ENCODE results near the gene ZNF516.

Gene ZNF516

DNA sequence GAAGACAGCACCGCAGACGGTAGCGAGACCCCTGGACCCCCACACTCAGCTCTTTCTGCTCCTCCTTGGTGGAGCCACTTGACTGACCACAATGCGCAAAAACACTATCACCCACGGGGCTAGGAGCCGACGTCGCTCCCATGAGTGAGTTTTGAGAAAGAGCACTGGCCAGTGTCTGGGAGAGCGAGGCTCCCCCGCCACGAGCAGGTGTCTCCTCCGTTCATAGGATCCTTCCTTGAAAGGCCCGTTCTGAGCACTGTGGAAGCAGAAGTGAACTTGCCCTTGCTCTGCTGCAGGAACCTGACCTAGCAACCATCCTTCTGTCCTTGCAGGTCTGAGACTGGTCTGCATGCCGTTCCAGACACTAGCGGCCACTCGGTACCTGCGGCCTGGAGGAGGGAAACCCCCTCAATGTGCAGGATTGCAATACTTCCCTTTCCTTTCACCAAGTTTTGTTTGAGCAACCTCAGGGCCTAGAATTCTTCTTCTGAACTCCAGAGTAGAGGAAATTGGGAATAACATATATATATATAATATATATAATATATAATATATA is 12.9 kb upstream of the ZNF516 start:
- DNase-seq = no peak

DNA sequence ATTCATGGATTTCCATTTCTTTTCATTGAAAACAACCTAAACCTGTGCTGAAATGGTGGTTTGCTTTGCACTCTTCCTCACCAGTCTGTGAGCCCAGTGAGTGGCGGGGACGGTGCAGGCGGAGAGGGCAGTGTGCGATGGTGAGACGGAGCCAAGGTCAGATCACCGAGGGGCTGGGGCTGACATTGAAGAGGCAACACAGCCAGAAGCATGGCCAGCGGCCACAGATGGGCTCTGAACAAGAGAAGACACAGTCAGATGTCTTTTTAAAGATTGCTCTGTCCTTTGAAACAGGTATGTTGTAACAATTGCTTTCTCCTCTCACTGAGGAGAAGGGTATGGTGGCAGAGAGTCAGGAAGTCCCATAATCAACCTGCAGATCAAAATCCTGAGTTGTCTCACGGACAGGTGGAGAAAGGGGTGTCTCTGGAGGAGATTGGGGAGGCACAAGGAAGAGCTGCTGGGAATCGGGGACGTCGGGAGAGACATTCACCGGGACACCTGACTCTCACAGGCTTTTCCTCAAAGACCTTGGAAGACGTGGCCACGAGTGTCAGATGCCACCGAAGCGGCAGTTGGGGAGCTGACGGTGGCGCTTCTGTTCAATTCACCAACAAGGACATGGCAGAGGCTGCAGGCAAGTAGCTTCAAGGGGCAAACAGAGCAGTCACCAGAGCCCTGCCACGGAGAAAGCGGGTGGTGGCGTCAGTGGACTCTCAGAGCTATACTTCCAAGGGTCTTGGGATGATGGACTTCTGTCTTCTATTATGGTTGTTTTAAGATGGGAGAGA is 12.1 kb upstream of the ZNF516 start:
- DNase-seq = no peak

DNA sequence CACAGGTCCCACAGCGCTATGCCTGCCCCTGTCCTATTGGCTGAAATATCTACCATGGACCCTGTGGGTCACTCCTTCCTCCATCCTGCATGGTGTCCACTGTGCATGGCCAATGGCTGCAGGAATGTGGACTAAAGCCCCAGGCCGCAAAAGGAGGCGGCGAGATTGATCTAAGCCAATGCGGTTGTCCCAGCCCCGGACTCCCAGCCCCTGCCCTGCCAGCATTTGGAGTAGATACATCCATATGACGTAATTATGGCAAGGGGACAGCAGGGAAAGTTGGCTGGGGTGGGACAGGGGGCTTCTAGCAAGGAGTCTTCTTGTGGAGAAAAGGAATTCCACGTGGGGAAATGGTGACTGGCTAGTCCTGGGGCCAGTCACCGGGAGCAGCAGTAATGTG is 11.4 kb upstream of the ZNF516 start:
- DNase-seq = no peak

DNA sequence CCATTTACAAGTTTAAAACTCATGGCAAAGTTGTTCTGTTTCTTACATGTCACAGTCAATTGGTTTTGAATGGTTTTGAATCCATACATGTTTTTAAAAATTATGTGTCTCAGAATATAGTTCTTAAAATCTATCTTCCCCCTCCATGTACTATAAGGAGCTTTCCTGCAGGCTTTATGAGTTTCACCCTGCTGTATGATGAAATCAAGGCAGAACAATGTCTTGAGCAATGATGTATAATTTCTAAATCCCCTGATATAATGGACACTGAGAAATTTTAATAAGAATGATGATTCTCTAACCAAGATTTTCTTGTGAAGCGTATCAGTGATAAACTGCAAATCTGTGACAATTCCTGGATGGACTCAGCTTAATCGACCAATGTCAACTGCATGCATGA is 10.6 kb upstream of the ZNF516 start:
- peak; percentile 59 to 69 for DNase-seq

DNA sequence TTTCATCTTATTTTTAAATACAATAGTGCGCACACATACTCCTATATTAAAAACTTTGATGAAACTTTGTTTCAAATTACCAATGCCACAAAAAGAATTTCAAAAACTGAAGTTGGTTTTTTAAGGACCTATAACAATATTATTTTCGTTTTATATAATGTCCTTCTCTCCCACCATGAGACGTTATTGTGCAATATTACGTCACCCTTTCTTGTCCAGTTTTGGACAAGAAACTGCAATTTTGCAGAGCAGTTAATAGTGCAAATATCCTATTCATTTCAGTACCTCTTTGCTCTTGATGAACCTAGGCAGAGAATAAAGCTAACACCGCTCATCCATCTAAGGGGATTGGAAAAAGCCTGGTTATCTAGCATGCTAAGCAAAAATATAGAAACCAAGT is 9.7 kb upstream of the ZNF516 start:
- DNase-seq = peak; percentile 30 to 32

DNA sequence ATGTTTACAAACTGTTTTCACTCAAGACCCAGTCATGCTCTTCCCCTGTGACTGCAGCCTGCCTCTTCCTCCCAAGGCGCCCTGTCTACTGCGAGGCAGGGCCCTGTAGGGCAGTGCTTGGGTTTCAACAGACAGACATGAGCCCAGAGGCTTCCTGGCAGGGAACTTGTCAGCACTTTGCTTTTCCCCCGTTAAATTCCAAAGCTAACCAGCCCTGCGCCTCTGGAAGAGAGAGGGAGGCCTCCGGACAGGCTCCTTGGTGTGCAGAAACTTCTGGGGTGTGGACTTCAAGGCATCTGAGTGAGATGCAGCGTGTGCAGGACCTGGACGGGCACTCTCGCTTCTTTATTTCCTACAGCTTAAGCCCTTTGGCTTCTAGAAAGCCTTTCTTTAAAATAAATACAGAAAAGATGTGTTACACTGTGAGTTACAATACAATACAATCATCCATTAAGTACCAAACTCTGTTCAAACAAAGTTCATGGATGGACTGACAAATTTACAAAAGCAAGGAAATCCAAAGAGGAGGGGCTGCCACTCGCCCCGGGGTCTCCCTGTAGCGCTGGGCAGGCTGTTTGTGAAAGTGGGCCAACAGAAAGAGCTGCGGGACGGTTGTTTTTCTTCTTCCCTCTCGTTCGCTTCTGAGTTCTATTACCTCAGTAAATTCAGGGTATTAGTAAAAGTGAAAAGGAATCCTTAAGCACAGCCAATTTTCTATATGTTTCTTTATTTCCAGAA is 8.8 kb upstream of the ZNF516 start:
- DNase-seq = no peak

DNA sequence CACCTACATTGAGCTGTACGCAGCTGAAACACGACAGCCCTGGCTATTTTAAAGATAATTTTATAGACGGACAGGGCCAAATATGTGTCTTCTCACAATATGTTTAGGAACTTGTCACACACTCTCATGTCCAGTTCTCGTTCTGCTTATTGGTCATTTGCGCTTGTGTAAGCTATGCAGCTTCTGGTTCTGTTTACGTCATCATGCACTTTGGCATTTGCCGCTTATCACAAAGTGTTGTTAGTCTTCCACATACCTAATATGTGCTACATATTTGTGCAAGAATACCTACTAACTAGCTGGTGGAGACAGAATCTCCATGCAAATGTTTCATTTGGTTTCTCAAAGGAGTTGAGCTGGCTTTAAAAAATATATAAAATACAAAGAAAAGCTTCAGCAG is 7.5 kb upstream of the ZNF516 start:
- DNase-seq = no peak

DNA sequence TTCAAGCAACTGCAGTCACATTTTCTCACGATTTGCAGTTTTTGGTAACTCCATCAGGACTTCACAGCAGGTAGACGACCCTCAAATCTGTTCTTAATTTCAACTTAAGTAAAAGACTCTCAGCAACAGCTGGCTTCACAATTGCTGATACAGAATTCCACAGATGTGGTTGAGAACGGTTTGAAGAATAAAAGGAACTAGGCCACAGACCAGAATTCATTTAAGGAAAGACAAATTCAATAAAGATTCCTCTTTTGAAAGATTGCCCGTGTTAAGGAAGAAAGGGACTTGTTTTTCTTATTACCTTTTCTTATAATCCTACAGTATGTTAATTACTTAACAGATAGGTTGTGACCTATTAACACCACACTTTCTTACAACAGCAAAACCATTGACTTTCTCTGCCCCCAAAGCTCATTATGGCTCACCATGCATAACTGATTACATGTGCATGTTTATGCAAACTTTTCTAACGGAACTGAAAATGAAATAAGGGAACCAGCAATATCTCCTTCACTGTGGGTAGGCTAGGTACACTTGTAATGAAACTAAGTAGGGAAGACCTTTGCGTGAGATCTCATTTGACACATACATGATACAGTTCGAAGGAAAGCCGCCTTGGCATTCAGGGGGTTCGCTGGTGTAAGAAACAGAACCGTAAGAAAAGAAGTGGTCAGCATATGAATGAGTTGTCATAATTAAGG is 4.7 kb upstream of the ZNF516 start:
- DNase-seq = peak; percentile 51 to 69

DNA sequence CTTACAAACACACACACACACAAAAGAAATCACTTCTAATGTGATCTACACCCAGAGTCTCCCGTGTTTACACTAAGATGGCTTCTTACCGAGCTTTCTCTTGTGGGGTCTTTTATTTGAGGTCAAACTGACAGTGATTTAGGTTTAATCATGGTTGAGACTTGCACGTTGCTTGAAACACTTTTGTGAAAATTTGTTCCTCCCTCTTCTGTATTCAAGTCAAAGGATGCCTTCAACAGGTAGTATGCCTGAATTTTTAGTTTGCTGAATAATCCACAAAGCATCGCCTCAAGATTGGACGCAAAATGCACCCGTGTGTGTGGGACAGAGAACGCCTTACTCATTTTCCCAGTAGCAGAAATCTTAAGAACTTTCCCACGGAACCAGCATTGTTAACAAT is 4.0 kb upstream of the ZNF516 start:
- no peak for DNase-seq

DNA sequence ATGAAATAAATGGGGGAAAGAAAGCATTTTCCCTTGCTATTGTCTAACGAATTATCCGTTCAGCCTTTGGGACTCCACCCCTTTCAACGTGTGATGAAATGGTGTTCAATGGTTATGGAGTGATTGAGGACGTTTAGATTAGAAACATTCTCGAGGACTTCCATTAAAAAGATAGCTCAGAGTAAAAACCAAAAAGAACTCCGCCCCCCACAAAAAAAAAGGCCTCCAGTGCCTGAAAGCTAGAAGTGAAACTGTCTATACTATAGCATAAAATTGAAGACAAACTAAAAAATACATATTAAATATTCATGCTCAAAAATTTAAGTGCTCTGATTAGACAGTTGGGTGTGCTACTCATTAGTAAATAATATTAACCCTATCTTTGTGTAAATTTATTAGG is 3.0 kb upstream of the ZNF516 start:
- DNase-seq = no peak

DNA sequence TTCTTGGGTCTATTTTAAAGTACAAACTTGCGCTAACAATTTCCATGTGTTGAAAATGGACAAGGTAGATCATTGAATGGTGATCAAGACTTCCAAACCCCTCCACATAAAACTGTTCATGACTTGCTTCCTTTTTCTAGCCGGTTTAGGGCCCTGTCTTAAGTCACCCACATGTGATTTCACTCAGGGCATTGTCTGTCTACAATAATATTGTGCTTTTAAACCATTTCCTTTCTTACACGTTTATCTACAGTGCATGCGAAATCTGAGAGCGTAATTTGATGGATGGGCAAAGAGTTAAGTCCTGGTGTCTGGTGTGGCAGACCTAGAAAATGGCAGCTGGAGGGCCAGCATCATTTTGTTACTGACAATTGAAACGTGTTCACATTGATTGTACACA is 2.0 kb upstream of the ZNF516 start:
- DNase-seq = no peak

DNA sequence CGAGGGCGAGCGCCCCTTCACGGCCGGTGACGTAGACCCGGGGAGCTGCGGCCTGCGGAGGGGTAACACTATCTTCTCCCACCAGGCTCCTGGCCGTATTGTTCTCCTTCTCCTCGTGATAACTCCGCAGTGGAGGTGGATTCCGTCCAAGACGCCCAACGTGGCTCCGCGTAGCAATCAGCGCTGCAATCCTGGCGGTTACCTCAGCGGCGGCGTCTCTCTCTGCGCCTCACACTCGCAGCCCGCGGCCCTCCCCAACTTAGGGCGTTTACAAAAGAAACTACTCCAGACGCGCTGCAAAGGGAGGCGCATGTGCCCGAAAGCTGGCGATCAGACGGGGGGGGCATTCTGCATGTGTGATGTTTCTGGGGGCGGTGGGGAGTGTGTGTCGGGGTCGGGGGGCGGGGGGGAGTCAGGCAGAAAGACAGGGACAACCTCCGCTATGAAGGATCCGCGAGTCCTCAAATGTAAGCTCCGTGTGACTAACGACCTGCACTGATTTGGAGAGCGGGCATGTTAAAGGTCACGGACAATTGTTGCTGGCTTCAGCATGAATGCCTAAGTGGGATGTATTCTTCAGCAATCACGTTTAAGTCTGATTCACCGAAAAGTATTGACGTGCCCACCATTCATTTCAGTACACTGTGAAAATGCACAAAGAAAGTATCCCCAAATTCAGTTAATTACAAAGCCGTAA is 1.3 kb upstream of the ZNF516 start:
- DNase-seq = no peak

DNA sequence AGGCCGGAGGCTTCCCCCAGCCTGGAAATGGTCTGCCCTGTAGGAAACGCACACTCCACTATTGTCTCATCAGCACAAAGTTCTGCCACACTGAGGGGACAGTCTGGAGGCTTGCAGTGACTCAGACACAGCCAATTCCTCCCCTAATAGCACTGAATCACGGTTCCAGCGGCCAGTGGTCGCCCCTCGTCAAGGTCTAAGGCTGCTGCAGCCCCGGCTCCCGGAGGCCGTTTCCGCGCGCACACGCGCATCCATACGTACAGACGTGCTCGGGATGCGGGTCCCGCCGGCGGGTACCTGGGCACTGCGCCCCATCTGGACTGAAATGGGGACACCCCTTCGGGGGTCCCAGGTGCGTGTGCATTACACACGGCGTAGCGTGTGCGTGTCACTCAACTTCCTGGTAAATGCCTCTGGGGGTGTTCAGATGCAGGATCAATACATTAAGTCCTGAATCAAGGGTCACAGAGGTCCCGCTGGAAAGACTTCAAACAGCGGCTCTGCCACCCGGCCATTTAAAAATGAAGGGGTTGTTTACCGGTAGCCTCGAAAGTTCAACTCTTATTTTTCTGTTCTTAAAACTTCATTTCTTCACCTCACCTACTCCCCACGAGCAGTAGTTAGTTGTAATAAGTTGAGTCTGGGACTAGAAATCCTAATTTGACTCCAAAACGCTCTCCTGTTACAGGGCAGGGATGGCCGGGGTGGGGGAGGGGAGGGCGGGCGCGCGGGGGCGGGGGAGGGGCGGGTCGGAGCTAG is 572 bp upstream of the ZNF516 start:
- DNase-seq = no peak

DNA sequence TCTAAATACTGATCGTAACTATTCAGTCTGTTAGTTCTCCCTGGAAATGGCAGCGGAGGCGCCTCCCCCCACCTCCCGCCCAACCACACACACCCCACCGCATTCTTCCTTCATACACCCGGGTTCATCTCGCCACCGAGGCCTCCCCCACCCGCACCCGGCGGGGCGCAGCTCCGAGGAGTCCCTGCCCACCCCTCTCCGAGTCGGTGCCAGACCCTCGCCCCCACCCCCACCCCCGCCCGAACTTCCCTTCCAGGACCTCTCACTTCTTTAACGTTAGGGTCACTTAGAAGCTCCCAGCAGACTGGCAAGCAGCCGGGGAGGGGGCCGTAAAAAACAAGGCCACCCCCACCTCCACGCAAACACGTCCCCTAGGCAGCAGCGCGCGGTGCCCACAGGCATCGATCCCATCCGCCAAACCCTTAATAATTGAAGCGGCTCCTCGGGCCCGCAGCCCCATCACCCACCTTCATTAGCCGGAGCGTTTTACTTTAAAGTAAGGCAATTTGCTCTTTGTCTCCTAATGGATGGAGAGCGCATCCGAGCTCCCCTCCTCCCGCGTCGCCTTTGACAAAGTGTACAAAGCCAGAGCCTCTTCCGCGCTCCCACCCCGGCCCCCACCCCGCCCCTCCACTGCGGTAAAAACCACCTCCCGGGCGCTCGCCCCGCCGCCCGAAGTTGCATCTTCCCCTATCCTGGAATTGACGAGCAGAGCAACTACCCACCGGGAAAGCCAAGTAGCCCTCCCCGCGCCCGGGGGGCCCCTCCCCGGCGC is 624 bp downstream of the ZNF516 start:
- peak in 1 of 2 experiments; percentile 32 for DNase-seq

DNA sequence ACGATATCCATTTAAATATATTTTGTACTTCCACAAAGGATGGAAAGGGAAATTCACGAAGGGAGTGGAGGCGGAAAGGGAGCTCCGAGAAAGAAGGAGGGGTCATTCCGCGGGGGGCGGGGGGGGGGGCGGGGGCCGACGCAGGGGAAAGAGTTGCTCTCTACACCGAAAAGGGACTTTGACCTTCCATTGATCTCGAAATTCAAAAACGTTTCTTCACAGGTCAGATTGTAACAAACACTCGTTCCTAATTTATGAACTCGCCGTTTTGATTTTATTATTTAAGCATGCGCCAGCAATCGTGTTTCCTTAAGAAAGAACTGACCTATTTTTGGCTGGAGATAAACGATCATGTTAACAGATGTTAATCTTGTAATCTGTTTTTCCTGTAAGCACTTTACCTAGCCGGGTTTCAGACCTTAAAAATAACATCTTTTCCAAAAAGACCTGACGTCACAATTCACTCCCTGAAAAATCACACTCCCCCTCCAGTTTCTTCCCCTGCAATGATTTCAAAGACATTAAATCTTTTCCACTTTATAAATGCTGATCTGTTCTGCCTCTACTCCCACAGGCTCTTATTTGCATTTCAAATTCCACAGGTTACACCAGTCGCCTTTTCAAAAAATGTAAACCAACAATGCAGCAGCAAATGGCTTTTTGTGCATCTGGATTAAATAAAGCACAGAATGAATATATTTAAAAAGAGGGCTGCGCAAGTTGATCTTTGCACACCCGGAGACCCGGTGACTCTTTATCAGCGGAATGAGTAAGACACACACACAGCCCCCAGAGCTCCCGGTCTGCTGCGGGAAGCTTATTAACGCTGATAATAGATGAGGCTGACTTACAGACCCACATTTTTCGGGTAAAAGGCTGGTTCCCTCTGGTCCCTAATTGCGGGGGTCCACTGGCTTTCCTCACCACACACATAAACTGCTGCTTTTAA is 1.6 kb downstream of the ZNF516 start:
- DNase-seq = peak; percentile 68 to 70

DNA sequence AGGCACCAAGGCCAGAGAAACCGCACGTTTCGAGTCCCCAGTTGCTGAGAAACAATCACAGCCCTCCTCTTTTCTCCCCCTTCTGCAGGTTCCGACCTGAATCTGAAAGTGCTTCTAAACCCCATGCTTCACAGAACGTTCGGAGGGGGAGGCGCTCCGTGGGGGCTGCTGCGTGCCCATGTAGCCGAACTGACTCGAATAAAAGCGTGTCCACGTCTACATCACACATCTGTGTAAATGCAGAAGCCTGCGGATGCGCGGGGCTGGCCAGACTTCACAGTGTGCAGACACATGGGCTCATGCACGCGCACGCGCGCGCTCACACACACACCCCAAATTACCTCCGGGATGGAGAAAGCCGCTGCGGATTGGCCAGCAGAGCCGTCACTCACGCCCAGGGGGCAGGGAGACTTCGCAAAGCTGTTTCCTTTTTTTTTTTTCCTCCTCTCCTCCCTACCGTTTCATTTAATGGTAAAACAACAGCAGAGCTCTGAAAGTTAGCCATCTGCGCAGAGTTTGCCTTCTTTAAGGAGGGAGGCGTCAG is 2.3 kb downstream of the ZNF516 start:
- DNase-seq = peak; percentile 94 to 95

DNA sequence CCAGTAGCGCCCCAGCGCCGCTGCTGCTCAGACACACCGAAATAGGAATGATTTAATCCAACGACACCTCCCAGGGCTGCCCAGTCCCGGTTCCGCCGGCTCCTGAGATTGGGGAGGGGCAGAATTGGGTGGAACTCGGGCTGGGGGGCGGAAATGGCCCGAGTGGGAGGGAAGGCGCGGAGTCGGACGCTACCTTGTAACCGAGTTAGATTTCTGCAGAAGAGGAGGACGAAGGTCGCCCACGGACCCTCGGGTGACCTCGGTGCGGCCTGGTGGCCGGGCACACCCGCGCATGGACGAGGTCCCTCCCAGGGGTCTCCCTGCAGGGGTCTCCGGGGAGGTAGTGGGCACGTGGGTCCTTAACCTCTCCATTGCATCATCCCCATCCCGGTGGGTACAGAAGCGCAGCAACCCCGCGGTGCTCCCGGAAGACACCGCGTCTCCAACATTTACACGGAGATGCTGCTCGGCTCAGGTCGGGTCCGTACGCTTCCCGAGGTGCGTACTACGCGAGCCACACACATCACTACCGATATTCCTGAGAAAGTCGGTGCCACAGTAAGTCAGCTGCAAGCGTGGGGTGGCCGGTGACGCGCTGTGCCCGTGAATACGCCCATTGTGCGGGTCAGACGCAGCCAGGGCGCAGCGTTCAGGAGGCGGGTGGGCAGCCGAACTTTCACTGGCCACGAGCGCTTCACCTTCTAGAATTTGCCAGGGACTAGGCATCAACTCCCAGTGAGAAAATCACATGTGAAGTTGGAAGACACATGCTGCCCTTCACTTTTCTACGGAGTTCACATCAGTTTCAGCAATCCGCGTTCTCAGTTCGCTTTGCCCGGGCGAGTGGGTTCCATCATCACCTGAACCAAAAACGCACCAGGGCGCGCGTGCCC is 3.0 kb downstream of the ZNF516 start:
- DNase-seq = no peak

DNA sequence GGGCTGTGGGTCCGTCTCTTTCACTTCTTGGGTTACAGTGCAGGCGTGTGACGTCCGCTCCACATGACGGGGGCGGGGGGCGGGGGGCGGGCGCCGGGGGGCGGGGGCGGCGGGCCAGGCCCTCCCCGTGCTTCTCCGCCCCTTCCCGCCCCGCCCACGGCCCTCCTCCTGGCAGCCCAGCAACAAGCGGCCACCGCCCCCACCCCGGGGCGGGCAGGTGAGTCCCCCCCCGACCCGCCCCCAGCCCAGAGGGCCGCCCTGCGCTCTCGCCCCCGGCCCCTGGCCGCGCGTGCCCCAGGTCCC is 3.6 kb downstream of the ZNF516 start:
- DNase-seq = peak; percentile 29 to 38
